Mucosa of descending colon (tissue), 3 donors: ENCODE results near the gene AOPEP. TPM values are rescaled to one million over a fixed set of nuclear protein-coding genes. Genes with fewer than 3 reads are reported as not detected.

ENCODE experiments used
- ATAC-seq: fragments of 200-7000 bp; cut with Tn5 transposase; one replicate; pipeline ENCODE4 v1.9.1; 2020; ENCODE audit warnings: mild to moderate bottlenecking, moderate library complexity
- DNase-seq, 3 donors: peaks; one replicate each; pipeline ENCODE4 v3.0.0-alpha.2; 2020
- H3K36me3 ChIP-seq: fragments of 200-600 bp; one replicate; pipeline ENCODE4 v1.8.0; 2021; ENCODE audit warnings: low read depth, mild to moderate bottlenecking
- H3K4me1 ChIP-seq: fragments of 200-600 bp; one replicate; pipeline ENCODE4 v1.8.0; 2021; ENCODE audit warnings: low read depth, mild to moderate bottlenecking
- H3K4me3 ChIP-seq: fragments of 200-600 bp; one replicate; pipeline ENCODE4 v1.8.0; 2021; ENCODE audit warnings: mild to moderate bottlenecking
- H3K9me3 ChIP-seq: fragments of 200-600 bp; one replicate; pipeline ENCODE4 v1.8.0; 2021; ENCODE audit warnings: mild to moderate bottlenecking
- intact Hi-C, 2 donors: fragments of 100-400 bp; cut with DNase I in 1 of 2; cut with micrococcal nuclease in 1 of 2; formaldehyde crosslinking; loops; one replicate each; pipeline versions ENCODE4 v1.11.0 to v1.11.1; 2022; cut with DNase I, micrococcal nuclease
- total RNA-seq, 3 donors: library from RNA; stranded (reverse); fragmentation: NEBNext Ultra II Directional in 2 of 3; extraction: Animal tissue kit (Norgen Biotek cat#: 25700) in 2 of 3; gene quantifications; one replicate each; pipeline versions ENCODE4 v1.2.1 to v1.2.4, GENCODE V29; 2021 to 2023
- TF ChIP-seq, protein P1 (sequence below): fragments of 200-600 bp; IDR thresholded peaks from one replicate; pipeline ENCODE4 v1.8.0; 2022; ENCODE audit warnings: antibody characterized with exemption, mild to moderate bottlenecking
- donor health status: DM: no; HTN: no; CAD: no; lungs with moderate emphysema.
- donor health status: DM: no; HTN: no; CAD: no.
- donor health status: DM: no; HTN: yes; CAD: no.

AOPEP gene
- total RNA-seq, 3 donors from 2014 or later: 47.5 to 102 (median 57.8) TPM

DNA sequence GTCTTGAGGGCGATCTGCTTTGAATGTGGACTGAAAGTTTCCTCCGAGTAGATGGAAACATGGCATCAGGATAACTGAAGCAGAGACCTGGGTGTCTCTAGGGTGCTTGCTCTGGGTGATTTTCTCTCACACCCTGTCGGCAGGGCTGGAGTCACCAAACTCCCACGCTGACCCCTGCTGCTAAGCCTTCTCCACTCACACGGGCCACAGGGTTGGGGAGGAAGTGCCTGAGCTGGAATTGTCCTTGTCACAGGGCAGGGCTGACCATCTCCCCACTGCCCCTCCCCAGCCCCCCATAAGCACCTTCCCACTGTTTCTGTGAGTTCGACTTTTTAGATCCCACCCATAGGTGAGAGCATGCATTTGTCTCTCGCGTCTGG lies 378.1 kb downstream of the AOPEP start:
- H3K9me3 ChIP-seq: no peaks in the 10 kb centered on the region
- H3K4me3 ChIP-seq: no peak overlapping the region
- ATAC-seq: no peak
- no peaks in the 10 kb centered on the region for H3K36me3 ChIP-seq
- TF ChIP-seq, protein P1, sequence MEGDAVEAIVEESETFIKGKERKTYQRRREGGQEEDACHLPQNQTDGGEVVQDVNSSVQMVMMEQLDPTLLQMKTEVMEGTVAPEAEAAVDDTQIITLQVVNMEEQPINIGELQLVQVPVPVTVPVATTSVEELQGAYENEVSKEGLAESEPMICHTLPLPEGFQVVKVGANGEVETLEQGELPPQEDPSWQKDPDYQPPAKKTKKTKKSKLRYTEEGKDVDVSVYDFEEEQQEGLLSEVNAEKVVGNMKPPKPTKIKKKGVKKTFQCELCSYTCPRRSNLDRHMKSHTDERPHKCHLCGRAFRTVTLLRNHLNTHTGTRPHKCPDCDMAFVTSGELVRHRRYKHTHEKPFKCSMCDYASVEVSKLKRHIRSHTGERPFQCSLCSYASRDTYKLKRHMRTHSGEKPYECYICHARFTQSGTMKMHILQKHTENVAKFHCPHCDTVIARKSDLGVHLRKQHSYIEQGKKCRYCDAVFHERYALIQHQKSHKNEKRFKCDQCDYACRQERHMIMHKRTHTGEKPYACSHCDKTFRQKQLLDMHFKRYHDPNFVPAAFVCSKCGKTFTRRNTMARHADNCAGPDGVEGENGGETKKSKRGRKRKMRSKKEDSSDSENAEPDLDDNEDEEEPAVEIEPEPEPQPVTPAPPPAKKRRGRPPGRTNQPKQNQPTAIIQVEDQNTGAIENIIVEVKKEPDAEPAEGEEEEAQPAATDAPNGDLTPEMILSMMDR: no peak
- intact Hi-C loops: no loop called here
- DNase-seq: no peak
- no peaks in the 10 kb centered on the region for H3K4me1 ChIP-seq

DNA sequence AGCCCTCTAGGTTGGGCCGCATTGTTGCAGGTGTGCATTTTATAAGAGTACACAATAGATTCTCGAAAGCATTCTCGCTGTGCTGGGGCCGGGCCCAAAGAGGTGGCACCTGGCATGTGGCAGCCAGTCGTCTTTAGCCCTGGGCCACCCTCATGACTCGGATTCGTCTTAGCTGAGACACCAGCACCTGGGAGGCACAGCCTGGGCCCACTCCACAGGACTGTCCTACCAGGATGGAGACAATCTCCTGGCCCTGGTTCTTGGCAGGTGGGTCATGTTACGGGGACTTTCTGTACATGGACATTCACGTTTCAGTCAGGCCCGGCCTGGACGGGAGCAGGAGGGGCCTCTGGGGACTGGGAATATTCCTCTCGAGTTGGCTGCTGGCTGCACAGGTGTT lies 378.5 kb downstream of the AOPEP start:
- H3K4me3 ChIP-seq: no peak overlapping the region
- H3K36me3 ChIP-seq: no peaks in the 10 kb centered on the region
- H3K9me3 ChIP-seq: no peaks in the 10 kb centered on the region
- no peaks in the 10 kb centered on the region for H3K4me1 ChIP-seq
- TF ChIP-seq, protein P1: no peak
- intact Hi-C loops: no loop called here
- ATAC-seq: no peak
- no peak for DNase-seq

DNA sequence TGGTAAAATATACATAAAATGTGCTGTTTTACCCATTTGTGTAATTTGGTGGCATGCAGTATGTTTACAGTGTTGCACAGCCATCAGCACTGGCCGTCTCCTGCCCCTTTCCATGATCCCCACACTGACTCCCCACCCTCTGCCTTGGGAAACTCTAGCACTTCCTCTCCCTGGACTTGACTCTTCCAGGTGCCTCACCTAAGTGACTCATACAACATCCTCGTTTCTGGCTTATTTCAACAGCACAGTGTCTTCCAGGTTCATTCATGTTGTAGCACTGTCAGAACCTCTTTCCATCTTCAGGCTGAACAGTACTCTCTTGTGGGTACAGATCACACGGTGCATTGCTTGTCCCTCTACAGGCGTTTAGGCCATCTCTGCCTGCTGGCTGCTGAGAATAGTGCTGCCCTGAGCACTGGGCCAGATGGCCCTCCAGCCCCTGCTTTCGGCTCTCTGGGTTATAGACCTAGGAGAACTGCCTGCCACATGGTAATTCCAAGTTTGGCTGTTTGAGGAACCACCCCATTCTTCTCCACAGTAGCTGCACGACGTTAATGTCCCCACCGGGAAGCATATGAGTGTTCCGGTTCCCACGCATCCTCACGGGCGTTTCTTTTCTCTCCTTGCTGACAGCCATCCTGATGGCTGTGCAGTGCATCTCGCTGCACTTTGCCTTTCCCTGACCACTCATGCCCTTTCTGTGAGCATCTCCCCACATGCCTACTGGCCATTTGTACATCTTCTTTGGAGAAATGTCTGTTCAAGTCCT lies 379.2 kb downstream of the AOPEP start:
- Histone ChIP-seq H3K36me3 (no peaks in the 10 kb centered on the region), H3K9me3 (no peaks in the 10 kb centered on the region), H3K4me3 (no peak overlapping the region), H3K4me1 (no peaks in the 10 kb centered on the region)
- intact Hi-C loops: no loop called here
- ATAC-seq (peak; percentile 80), DNase-seq (no peak)
- TF ChIP-seq, protein P1: no peak

DNA sequence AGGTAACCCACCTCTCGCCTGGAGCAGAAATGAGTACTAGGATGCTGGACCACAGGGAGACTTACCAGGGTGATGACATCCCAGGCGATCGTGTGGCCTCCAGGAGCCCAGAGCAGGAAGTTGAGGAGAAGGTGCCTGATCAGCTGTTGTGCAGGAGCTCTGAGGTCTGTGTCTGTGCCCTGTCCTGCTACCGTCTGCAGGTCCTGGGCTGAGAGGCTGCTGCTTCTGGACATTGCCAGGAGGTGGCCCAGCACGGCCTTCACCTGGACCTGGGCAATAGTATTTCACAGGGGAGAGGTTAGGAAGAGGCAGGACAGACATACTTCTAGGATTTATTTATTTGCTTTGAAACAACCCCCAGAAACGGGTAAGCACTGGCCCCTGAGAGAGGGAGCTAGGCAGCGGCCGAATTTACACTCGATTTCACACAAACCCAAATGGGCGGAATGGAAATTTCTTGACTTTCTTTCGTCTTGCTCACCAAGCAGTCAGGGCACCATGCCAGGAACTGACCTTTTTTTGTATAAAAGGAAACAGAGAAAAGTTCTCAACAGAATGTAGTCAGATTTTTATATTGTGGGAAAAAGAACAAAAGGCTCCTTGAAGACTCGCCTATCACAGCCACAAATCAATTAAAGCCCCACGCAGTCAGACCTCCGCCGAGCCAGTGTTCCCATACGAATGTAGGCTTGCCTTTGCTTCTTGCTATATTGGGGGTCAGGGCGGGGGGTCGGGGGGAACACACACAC lies 380.7 kb downstream of the AOPEP start:
- H3K4me3 ChIP-seq: no peak overlapping the region
- intact Hi-C loops: no loop called here
- DNase-seq (no peak), ATAC-seq (no peak)
- H3K4me1 ChIP-seq: no peaks in the 10 kb centered on the region
- no peaks in the 10 kb centered on the region for H3K9me3 ChIP-seq
- peaks cover 4% of the 10 kb centered on the region for H3K36me3 ChIP-seq
- TF ChIP-seq, protein P1: no peak

DNA sequence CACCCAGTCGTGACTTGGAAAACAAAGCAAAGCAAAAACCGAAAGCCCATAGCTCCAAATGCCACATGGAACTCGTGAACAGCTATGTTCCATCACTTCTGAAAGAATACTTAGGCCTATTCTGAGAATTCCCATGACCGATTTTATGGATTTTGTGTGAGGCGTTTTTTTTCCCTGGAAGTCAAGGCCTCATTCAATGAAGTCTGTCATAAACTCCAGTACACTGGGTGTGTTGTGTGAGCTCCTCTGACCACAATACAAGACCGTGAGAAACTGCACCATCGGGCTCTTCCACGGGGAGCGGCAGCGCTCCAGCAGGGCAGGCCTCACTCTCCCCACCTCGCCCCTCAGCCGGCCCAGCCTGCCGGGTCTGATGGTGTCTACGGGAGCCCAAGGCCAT lies 381.5 kb downstream of the AOPEP start:
- TF ChIP-seq, protein P1: no peak
- no peak for DNase-seq
- H3K36me3 ChIP-seq: peaks cover 5% of the 10 kb centered on the region

More for the DNA sequence above, 381.5 kb downstream of the AOPEP start:
- ATAC-seq: peak; percentile 59
- Histone ChIP-seq H3K4me1 (no peaks in the 10 kb centered on the region), H3K9me3 (no peaks in the 10 kb centered on the region), H3K4me3 (no peak overlapping the region)
- intact Hi-C loops: no loop called here
